Endometrium (tissue), 2 donors: Measurements from ENCODE around the gene ORM2.

Experiments
- FAIRE-seq: peaks from 2 replicates; lab custom pipeline; 2012; peaks lifted over from hg19 to GRCh38; lab: Jason Lieb, UNC
- donor health status: control.
- donor health status: control.

The ORM2 gene

DNA sequence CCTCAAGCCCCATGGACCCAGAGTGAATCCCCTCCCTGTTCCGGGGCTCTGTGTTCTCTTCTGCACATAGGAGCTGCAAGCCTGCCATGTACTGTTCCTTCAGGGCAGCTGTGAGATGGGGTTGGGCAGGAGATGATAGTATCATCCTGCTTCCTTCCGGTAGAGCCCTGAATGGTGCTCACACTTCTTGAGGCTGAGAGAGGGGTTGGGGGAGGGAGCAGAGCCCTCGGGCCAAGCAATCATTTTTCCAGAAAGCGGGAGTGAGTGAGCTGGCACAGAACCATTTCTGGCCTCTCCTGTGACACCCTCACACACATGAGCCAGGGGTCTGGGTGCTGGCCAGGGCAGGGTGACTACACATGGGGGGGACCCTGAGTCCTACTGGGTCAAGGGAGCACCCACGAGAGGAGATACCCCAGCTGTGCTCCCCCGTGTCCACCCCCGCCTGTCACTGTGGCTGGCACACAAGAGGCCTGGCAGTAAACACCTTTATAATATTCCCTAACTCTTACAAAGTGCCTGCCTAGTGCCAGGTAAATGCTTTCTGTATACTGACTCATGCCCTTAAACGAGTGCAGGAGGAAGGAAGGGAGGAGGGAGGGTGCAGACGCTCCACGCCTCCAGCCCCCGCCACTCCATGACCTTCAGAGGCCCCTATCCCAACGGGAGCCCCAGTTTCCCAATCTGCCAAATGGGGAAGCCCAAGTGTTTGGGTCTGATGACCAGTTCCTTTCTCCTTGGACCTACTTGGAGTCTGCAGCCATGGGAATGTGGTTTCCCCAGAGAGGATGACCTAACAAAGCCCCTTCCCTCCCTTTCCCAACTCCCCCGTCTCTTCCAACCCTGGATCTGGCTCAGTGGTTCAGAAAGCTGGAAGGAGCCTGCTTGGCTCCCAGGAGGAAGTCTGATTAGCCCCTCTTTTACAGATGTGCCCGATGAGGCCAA is 42.6 kb downstream of the ORM2 start:
- FAIRE-seq, result no peak

DNA sequence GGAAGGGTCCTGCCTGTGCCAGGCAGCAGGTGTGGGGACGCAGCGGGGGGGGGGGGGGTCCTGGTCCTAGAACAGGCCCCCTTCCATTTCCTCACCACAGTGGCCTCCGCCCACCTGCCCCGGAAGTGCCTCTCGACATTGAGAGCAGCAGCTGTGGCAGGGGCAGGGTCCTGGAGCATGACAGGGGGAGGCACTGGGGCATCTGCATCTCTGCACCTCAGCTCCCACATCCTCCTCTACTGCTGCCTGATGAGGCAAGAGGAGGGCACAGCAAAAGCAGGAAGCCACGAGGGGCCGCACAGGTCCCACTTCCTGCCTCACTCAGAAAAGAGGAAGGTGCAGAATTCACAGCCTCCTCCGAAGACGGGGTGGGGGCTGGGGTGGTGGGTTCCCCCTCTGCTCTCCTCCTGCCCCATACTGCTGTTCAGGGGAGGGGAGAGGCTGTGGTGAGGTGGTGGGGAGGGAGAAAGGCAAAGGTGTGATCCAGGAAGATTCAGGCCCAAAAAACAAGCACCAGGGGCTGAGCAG is 43.3 kb downstream of the ORM2 start:
- no peak for FAIRE-seq

DNA sequence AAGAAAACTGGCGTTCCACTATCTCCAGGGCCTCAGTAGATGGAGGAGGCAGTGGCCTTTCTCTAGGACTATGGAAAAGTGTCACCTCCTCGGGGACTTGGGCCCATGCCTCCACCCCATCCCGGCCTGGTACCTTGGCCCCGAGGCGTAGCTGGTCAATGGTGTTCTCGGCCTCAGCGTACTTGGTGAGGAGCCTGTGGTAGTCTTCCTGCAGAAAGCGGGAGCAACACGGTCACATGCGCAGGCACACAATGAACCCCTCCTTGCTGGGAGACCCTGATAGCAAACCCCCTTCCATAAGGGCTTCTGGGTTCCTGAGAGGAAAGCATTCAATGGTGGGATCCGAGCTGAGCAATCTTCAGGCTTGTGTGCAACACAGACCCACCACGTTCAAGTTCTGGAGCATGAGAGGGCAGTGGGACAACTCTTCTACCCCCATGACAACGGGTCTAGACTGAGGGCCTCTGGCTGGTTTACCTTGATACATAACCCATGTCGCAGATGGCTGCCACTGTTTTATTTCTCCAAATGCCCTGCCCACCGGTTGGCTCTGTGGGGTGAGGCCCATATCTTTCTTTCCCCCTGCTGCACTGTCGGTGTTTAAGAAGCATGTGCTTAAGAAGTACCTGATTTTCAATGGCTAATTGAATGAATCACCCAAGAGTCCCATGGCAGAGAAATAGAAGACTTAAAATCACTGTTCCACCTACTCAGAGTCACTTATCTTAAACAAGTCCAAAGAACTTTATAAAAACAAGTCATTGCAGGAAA is 44.5 kb downstream of the ORM2 start:
- no peak for FAIRE-seq

DNA sequence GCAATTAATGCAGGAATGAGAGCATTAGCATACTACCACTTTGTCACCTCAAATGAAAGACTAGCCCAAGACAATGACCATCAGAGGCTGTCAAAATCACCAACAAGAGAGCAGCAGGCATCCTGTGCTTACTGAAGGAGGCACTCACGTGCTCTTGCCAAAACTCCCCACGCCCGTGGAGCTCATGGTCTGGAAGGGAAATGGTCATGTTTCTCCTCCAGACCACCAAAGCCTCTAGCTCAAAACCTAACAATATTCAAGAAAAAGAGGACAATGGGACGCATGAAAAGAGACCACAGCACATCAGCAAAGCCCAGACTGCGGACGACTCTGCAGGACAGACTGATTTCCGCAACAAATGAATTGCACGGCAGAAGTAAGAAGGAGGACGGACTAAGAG is 45.3 kb downstream of the ORM2 start:
- no peak for FAIRE-seq

DNA sequence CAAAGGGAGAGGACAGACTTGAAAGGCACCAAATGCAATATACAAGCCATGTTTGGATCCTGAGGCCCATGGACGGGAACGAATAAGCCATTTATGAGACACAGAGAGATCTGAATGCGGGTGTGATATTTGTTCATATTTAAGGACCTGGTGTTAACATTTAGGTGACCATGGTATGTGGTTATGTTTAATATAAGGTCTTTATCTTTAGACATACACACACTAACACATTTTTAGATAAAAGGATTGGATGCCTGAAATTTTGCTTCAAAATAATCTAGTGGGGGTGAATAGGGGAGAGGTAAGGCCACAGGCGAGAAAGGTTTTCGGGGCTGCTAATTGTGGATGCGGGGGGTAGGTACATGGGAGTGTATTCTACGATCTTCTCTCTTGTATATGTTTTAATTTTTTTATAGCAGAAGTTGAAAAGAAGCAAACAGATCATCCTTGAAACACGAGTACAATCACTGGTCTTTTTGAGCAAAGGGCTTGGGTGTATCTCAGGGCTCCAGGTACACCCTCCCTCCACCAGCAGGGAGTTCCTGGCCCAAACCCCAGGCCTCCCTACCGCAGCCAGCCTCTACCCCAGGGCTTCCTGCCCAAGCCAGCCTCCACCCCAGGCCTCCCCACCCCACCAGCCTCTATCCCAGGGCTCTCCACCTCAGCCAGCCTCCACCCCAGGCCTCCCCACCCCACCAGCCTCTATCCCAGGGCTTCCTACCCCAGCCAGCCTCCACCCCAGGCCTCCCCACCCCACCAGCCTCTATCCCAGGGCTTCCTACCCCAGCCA is 45.9 kb downstream of the ORM2 start:
- FAIRE-seq, result no peak

DNA sequence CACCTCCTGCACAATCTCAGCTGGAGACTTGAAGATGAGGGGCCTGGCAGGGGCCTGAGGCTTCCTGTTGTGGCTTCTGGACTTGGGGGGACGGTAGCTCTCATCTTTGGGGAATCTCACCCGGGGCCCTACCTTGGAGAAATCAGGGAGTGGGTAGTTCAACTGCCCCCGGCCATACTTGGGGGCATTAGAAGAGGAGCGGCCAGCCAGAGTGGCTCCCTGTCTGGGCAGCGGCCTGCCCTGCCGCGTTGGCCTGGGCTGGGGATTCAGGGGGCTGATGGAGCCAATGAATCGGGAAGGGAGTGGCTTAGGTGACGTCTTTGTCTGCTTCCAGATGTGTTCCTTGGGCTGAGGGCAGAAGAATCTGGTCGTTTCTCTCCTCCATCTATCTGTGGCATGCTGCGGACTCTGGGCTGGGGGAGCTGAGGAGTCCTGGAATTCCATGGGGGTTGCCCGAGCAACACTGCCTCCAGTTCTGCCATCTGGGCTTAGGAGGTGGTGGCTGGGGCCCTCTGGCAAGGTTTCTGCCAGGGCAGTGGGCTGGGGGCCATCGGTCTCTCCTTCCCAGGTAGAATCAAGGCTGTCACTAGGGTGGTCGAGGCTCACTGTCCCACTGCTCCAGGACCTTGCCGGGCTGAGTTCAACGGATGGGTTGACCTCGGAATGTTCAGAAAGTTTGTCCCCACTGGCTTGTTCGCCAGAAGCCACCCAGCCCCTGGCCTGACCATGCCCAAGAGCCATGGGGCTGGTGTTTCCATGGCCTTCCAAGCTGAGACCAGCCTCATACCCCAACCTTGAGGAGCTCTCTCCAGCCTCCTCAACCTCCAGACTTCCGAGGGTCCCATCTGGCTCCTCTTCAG is 47.1 kb downstream of the ORM2 start:
- no peak for FAIRE-seq

DNA sequence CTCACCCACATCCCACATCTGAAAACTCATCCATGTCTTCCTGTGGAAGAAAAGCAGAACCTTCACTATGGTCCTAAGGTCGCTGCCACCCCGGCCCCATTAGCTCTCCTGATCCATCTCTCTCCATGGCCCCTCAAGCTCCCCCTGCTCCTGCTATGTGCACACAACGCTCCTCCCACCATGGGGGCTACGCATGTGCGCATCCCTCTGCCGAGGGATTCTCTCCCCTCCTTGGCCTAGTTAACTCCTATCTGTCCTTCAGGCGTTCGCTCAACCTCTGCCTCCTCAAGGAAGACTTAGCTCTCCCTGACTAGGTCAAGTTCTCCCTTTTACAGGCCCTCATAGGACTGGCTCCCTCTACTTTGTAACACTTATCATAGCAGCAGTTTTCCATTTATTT is 48.3 kb downstream of the ORM2 start:
- FAIRE-seq, result no peak

DNA sequence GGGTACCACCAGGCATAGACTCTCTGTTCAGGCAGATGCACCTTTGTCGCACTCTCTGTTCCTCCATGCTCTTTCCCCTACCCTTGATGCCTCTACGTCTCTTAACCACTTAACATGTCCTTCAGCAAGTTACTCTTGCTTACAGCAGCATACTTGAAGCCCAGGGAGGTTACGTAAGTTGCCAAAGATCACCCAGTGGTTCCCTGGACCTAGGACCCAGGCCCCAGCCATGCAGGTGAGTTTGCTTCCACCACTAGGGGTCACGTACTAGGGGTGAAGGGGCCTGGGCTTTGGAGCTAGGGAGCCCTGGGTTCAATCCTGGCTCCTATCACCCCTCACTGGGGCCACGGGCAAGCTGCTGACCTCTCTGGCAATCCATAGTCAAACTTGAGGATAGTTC is 49.2 kb downstream of the ORM2 start:
- FAIRE-seq, result no peak
